ENCODE measurements around the gene PLAAT4.
"Not testable (repeated sequence)": the region's sequence is repeated elsewhere in the genome, so short reads cannot be mapped to it uniquely, and the experiment has no call there.

The PLAAT4 gene

DNA sequence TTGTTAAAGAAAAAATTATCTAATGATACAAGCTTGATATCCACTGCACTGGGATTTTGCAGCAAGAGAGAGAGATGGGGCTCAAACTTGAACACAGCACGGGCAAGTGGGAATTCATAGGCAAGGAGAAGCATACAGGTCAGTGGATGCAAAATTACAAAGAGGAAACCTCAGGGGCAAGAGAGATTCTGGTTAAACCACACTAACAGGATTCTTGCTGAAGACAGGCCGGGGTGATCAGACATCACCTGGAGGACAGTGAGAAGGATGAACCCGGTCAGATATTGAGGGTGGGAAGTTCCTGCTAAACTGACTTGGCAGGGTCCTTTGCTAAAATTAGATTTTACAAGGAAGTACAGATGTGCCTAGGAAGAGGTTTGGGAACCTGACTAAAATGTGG, 2.5 kb upstream of the PLAAT4 start:
- TF ChIP-seq CTCF (conservative IDR thresholded peaks at IDR 0.05) = no peak
- TF ChIP-seq ZFX (IDR thresholded peaks at IDR 0.05) = no peak
- H3K27ac ChIP-seq = no peak overlapping the region

GRCh38 chr11:63534895-63535461, 1.6 kb upstream of the PLAAT4 start:
- no peak overlapping the region for H3K27ac ChIP-seq
- no peak for TF ChIP-seq CTCF (conservative IDR thresholded peaks at IDR 0.05)
- no peak for TF ChIP-seq ZFX (IDR thresholded peaks at IDR 0.05)

DNA sequence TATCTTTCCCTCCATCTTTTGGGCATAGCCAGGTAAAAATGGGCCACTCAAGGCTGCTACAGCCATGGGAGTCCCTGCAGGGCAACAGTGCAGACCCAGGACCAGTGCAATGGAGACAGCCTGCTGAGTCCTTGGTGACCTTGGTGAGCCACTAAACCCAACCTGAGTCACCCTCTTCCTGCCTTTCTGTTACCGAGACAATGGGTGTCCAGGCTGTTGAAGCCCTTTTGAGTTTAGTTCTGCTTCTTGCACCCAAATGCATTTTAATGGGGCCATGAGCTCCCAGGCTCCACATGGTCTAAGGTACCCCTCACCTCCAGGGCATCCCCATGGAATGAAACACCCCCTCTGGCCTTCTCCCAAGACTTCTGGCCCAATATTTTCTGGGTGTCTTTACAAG, 874 bp upstream of the PLAAT4 start:
- no peak for TF ChIP-seq ZFX (IDR thresholded peaks at IDR 0.05)
- TF ChIP-seq CTCF (conservative IDR thresholded peaks at IDR 0.05) = no peak
- no peak overlapping the region for H3K27ac ChIP-seq

GRCh38 chr11:63537293-63538101, 889 bp downstream of the PLAAT4 start:
- TF ChIP-seq CTCF (conservative IDR thresholded peaks at IDR 0.05) = no peak
- no peak for TF ChIP-seq ZFX (IDR thresholded peaks at IDR 0.05)
- peak overlapping the region; percentile 46 for H3K27ac ChIP-seq

GRCh38 chr11:63542506-63542905, 5.9 kb downstream of the PLAAT4 start:
- not testable (repeated sequence) for H3K27ac ChIP-seq

DNA sequence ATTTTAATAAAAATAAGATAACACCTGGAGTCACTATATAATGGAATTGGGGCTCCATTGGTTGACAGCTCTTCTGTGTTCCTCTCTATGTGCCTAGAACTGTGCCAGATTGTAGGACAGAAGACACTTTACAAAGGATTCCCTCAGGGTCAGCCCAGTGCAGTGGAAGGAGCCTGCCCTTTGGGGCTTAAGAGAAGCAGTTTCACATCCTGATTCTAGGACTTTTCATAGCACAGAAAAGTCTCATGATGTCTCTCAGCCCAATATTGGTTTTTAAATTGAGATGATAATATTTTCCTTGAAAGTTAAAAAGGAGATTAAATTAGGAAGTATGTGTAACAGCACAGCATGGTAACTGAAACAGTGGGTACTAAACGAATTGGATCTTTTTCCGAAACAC, 7.1 kb downstream of the PLAAT4 start:
- TF ChIP-seq ZFX (IDR thresholded peaks at IDR 0.05) (no peak), CTCF (conservative IDR thresholded peaks at IDR 0.05) (no peak)

DNA sequence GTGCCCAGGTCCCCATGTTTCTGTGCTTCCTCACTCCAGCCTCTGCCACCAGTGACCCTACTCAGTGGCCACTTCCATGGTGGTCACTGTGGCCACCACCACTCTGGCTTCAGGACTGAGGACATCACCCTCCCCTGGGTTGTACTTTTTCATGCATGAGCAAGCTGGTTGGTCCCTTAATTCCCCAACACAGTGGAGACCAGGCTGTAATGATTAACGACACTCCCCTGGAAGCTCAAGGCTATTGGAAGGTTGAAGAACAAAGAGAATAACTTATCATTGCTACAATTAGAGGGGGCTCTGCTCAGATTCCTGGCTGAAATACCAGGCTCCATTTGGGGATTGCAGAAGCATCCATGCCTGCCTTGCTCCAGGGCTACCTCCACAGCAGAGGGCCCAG, 10.5 kb downstream of the PLAAT4 start:
- TF ChIP-seq CTCF (conservative IDR thresholded peaks at IDR 0.05) = no peak
- no peak for TF ChIP-seq ZFX (IDR thresholded peaks at IDR 0.05)
- H3K27ac ChIP-seq = no peak overlapping the region

More for the DNA sequence above, 7.1 kb downstream of the PLAAT4 start:
- H3K27ac ChIP-seq = no peak overlapping the region

DNA sequence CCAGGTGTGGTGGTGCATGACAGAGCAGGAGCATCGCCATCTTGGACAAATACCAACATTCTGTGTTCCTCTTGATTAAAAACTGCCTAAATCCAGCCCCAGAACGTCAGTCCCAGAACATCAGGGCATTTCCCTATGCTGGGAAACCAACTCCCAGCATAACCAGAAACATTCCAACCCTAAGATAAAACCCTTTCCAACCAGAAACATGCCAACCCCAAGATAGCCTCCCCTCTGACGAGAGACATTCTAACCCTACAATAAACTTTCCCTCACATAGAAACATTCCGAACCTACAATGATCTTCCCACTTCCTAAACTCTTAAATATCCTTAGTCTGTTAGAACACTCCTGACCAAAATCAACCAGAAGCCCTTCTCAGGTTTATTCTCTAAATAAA, 11.6 kb downstream of the PLAAT4 start:
- no peak overlapping the region for H3K27ac ChIP-seq
- TF ChIP-seq ZFX (IDR thresholded peaks at IDR 0.05) (no peak), CTCF (conservative IDR thresholded peaks at IDR 0.05) (no peak)

Data from C4-2B (cell line).